Small intestine (tissue), 7 donors: ENCODE results near the gene ARAP1. TPM values are rescaled to one million over a fixed set of nuclear protein-coding genes. Genes with fewer than 3 reads are reported as not detected.

Experiments
- DNase-seq, 2 donors: peaks; one replicate each; pipeline versions ENCODE4 v3.0.0 to v3.0.0-alpha.2; 2013
- FAIRE-seq: peaks from 2 replicates; lab custom pipeline; 2012; peaks lifted over from hg19 to GRCh38; lab: Jason Lieb, UNC
- H3K27ac ChIP-seq, 3 donors: one replicate each; pipeline ENCODE4 v1.5.1; 2013; ENCODE audit warnings: low read length in 2 of 3, mild to moderate bottlenecking in 2 of 3, control low read depth in 1 of 3, inconsistent platforms in 1 of 3, low read depth in 1 of 3, moderate library complexity in 1 of 3
- H3K27me3 ChIP-seq, 3 donors: one replicate each; pipeline ENCODE4 v1.6.1; 2013; ENCODE audit warnings: low read length in 3 of 3, inconsistent platforms in 1 of 3; ENCODE audit not compliant: control insufficient read depth in 3 of 3, insufficient read depth in 3 of 3
- H3K36me3 ChIP-seq, 3 donors: one replicate each; pipeline ENCODE4 v1.6.1; 2013; ENCODE audit warnings: low read length in 3 of 3, inconsistent platforms in 1 of 3, low read depth in 1 of 3, mild to moderate bottlenecking in 1 of 3, moderate library complexity in 1 of 3; ENCODE audit not compliant: control insufficient read depth in 3 of 3, insufficient read depth in 2 of 3
- H3K4me1 ChIP-seq, 3 donors: one replicate each; pipeline ENCODE4 v1.6.1; 2013; ENCODE audit warnings: low read length in 2 of 3, inconsistent platforms in 1 of 3, low read depth in 1 of 3, mild to moderate bottlenecking in 1 of 3, moderate library complexity in 1 of 3; ENCODE audit not compliant: control insufficient read depth in 3 of 3, insufficient read depth in 2 of 3
- H3K4me3 ChIP-seq, 3 donors: one replicate each; pipeline ENCODE4 v1.5.1; 2013; ENCODE audit warnings: low read length in 3 of 3, control low read depth in 1 of 3, inconsistent platforms in 1 of 3, low read depth in 1 of 3, mild to moderate bottlenecking in 1 of 3, moderate library complexity in 1 of 3
- H3K9me3 ChIP-seq, 2 donors: one replicate each; pipeline ENCODE4 v1.6.1; 2013; ENCODE audit warnings: low read depth in 1 of 2, low read length in 1 of 2; ENCODE audit not compliant: control insufficient read depth in 2 of 2, insufficient read depth in 1 of 2
- WGBS, 3 donors: extraction: QIAGEN DNeasy Blood & Tissue Kit; methylation state at CpG; one replicate each; pipeline ENCODE4 v1.1.7; 2013; 5-methylcytosine and 5-hydroxymethylcytosine counted together
- polyA plus RNA-seq, 4 donors: library from polyadenylated mRNA; stranded (reverse) in 3 of 4; unstranded in 1 of 4; fragments of 200-250 nt in 3 of 4; fragments of 120-200 nt in 1 of 4; gene quantifications; one replicate each; pipeline versions ENCODE4 v1.2.1 to v1.2.3, GENCODE V29; 2013
- donor health status: healthy with polysubstance abuse.
- donor health status: control.
- donor health status: control.
- donor health status: Bipolar disorder and iron deficiency.
- donor health status: healthy.

ARAP1 gene
- polyA plus RNA-seq, 4 donors = 42.2 to 70.9 (median 53.2) TPM

GRCh38 chr11:72781313-72782080 is 29.3 kb upstream of the ARAP1 start:
- DNase-seq = peak in 1 of 2 donors; percentile 90
- 1 to 2% (median 1%) methylated on average over 19 to 89 of the region's 89 CpGs for WGBS, 3 donors

DNA sequence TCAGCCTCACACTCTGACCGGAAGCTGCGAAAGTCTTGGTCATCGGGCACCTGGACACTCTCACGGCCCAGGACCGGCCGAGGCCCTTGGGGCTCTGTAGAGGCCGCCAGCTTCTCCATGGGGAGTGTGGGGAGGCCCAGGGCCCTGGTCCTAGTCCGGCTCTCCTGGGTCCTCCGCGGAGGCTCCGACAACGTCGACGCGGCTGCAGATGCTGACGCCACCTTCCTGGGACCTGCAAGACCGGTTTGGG is 28.8 kb upstream of the ARAP1 start:
- WGBS, 3 donors = 5 to 24% (median 16%) methylated on average over 17 of the region's 17 CpGs
- DNase-seq (no peak), FAIRE-seq (no peak)
- peak overlapping the region; percentile 43 to 86 (median 64) for H3K27ac ChIP-seq
- H3K27me3 ChIP-seq = no peaks in the 10 kb centered on the region
- peaks cover 0 to 73% (median 3%) of the 10 kb centered on the region in 3 donors for H3K4me1 ChIP-seq
- H3K4me3 ChIP-seq = peak overlapping the region; percentile 60 to 82 (median 68)
- no peaks in the 10 kb centered on the region for H3K9me3 ChIP-seq
- peaks cover 0 to 51% (median 0%) of the 10 kb centered on the region in 3 donors for H3K36me3 ChIP-seq

More at GRCh38 chr11:72781313-72782080, 29.3 kb upstream of the ARAP1 start:
- Histone ChIP-seq H3K27me3 (no peaks in the 10 kb centered on the region), H3K4me1 (peaks cover 2 to 73% (median 3%) of the 10 kb centered on the region in 3 donors), H3K36me3 (peaks cover 0 to 46% (median 0%) of the 10 kb centered on the region in 3 donors), H3K4me3 (peak overlapping the region; percentile 60 to 82 (median 68)), H3K27ac (peak overlapping the region; percentile 43 to 98 (median 71)), H3K9me3 (no peaks in the 10 kb centered on the region)
- FAIRE-seq = no peak

DNA sequence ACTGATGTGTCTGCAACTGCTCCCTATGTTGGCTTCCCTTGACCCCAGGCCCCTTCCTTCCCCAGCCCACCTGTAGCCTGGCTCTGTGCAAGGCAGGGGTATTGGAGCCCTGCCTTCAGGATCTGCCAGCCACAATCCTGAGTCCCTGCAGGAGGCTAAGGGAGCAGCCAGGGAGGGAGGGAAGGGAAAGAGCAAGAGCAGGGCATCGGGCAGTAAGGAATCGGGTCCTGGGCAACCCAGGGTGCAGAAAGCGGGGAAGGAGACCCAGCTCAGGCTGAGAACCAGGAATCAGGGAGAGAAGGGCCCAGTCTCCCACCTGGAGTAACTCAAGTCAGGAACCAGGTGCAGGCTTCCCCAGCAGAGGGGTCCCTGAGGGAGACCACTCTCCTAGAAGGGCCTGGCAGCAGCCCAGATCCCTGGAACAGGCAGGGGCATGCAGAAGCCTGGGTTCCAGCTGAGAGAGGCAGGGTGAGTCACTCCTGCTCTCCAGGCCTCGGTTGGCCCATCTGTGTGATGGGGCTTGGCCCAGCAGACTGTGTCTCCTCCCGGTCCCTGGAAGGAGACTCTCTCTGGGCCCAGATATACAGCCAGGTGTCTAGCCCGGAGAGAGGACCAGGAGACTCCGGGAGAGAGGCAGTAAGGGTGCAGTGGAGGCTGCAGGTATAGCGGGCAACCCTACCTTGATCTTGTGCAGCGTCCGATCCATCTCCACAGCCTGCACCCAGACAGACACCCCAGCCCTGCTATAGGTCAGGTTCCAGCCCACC is 28.3 kb upstream of the ARAP1 start:
- DNase-seq = no peak
- Histone ChIP-seq H3K27me3 (no peaks in the 10 kb centered on the region), H3K9me3 (no peaks in the 10 kb centered on the region), H3K36me3 (peaks cover 0 to 56% (median 0%) of the 10 kb centered on the region in 3 donors), H3K4me1 (peaks cover 0 to 73% (median 3%) of the 10 kb centered on the region in 3 donors), H3K4me3 (peak overlapping the region; percentile 60 to 82 (median 68)), H3K27ac (peak overlapping the region; percentile 6 to 86 (median 64))
- 22 to 67% (median 24%) methylated on average over 10 of the region's 10 CpGs for WGBS, 3 donors
- no peak for FAIRE-seq

- DNase-seq = no peak
- Histone ChIP-seq H3K36me3 (peaks cover 0 to 65% (median 0%) of the 10 kb centered on the region in 3 donors), H3K4me3 (peak overlapping the region in 2 of 3 donors; percentile 68 to 82), H3K9me3 (no peaks in the 10 kb centered on the region), H3K4me1 (peaks cover 0 to 70% (median 3%) of the 10 kb centered on the region in 3 donors), H3K27me3 (no peaks in the 10 kb centered on the region), H3K27ac (peak overlapping the region in 2 of 3 donors; percentile 35 to 86)
- no peak for FAIRE-seq
- WGBS, 3 donors = 33 to 68% (median 47%) methylated on average over 4 of the region's 4 CpGs
Observed at GRCh38 chr11:72779495-72780128, 27.4 kb upstream of the ARAP1 start.

GRCh38 chr11:72778535-72779494 is 26.6 kb upstream of the ARAP1 start:
- WGBS, 3 donors = 25 to 74% (median 44%) methylated on average over 7 of the region's 7 CpGs
- Histone ChIP-seq H3K4me1 (peaks cover 0 to 69% (median 3%) of the 10 kb centered on the region in 3 donors), H3K27me3 (no peaks in the 10 kb centered on the region), H3K27ac (peak overlapping the region in 2 of 3 donors; percentile 26 to 86), H3K36me3 (peaks cover 0 to 73% (median 0%) of the 10 kb centered on the region in 3 donors), H3K9me3 (no peaks in the 10 kb centered on the region), H3K4me3 (peak overlapping the region in 1 of 3 donors; percentile 82)
- peak; percentile 65 to 87 for DNase-seq
- no peak for FAIRE-seq

- FAIRE-seq = no peak
- Histone ChIP-seq H3K9me3 (no peaks in the 10 kb centered on the region), H3K36me3 (peaks cover 0 to 83% (median 0%) of the 10 kb centered on the region in 3 donors), H3K27me3 (no peaks in the 10 kb centered on the region), H3K27ac (peak overlapping the region in 2 of 3 donors; percentile 39 to 86), H3K4me3 (peak overlapping the region in 1 of 3 donors; percentile 82), H3K4me1 (peaks cover 0 to 69% (median 3%) of the 10 kb centered on the region in 3 donors)
- 13 to 58% (median 51%) methylated on average over 5 of the region's 5 CpGs for WGBS, 3 donors
- DNase-seq = peak; percentile 41 to 56
Observed at GRCh38 chr11:72777755-72778278, 25.6 kb upstream of the ARAP1 start.
